Caco-2 (cell line): ENCODE measurements around the gene ARHGAP19. TPM values are rescaled to one million over a fixed set of nuclear protein-coding genes. Genes with fewer than 3 reads are reported as not detected.

Experiments used
- BruUV-seq: library from RNA; stranded (reverse); fragments of 400-500 nt; replicated peaks from 2 replicates; lab custom pipeline; 2021; lab: Mats Ljungman, UMichigan
- CTCF ChIA-PET: fragments of 300-600 bp; sonication (Branson Sonifier 250); formaldehyde crosslinking; loops from one replicate; lab custom pipeline; 2022; ENCODE audit warnings: antibody characterized with exemption; lab: Charles Lee
- POLR2A ChIA-PET: fragments of 300-600 bp; sonication (Branson Sonifier 250); formaldehyde crosslinking; loops from one replicate; lab custom pipeline; 2022; ENCODE audit warnings: antibody characterized with exemption; lab: Charles Lee
- DNase-seq, 2 experiments: peaks; one replicate each; pipeline versions ENCODE4 v3.0.0 to v3.0.0-alpha.2; 2020 to 2022
- H3K27me3 ChIP-seq: replicated peaks from 2 replicates; pipeline ENCODE4 v1.6.0; 2011; ENCODE audit warnings: low read length; ENCODE audit not compliant: control insufficient read depth, insufficient read depth
- H3K36me3 ChIP-seq: 2 replicates; pipeline ENCODE4 v1.5.1; 2011; ENCODE audit warnings: low read length; ENCODE audit not compliant: control insufficient read depth, insufficient read depth
- H3K4me1 ChIP-seq: fragments of 250-450 bp; sonication (Bioruptor Pico); 2 replicates; pipeline ENCODE4 v1.5.1; 2020; ENCODE audit warnings: mild to moderate bottlenecking
- H3K4me3 ChIP-seq: 2 replicates; pipeline ENCODE4 v1.5.1; 2011; ENCODE audit warnings: low read depth, mild to moderate bottlenecking, control low read depth, low read length
- H3K9me3 ChIP-seq: fragments of 250-450 bp; sonication (Bioruptor Pico); 2 replicates; pipeline ENCODE4 v1.5.1; 2020; ENCODE audit warnings: mild to moderate bottlenecking, moderate library complexity
- H3K27ac Mint-ChIP-seq: one replicate; pipeline ENCODE4 v1.8.0; 2022; ENCODE audit warnings: mixed read lengths; ENCODE audit not compliant: unreplicated experiment
- H3K27me3 Mint-ChIP-seq: one replicate; pipeline ENCODE4 v1.8.0; 2022; ENCODE audit warnings: mixed read lengths; ENCODE audit not compliant: insufficient read depth, unreplicated experiment
- H3K36me3 Mint-ChIP-seq: one replicate; pipeline ENCODE4 v1.8.0; 2022; ENCODE audit warnings: mild to moderate bottlenecking, mixed read lengths; ENCODE audit not compliant: insufficient read depth, unreplicated experiment
- H3K4me1 Mint-ChIP-seq: one replicate; pipeline ENCODE4 v1.8.0; 2022; ENCODE audit warnings: low read depth, mixed read lengths; ENCODE audit not compliant: unreplicated experiment
- H3K4me3 Mint-ChIP-seq: one replicate; pipeline ENCODE4 v1.8.0; 2022; ENCODE audit warnings: mild to moderate bottlenecking, moderate library complexity, mixed read lengths; ENCODE audit not compliant: unreplicated experiment
- H3K9me3 Mint-ChIP-seq: one replicate; pipeline ENCODE4 v1.8.0; 2022; ENCODE audit warnings: mixed read lengths; ENCODE audit not compliant: unreplicated experiment
- CTCF ChIP-seq, 2 experiments: fragments of 200-600 bp in 1 of 2; IDR thresholded peaks; 1 replicate in 1 of 2; 2 replicates in 1 of 2; pipeline versions ENCODE4 v1.5.1 to v1.8.0; 2011 to 2022; ENCODE audit warnings: antibody characterized with exemption in 1 of 2, control low read depth in 1 of 2, inconsistent platforms in 1 of 2, low read depth in 1 of 2, low read length in 1 of 2, mild to moderate bottlenecking in 1 of 2, moderate library complexity in 1 of 2; ENCODE audit not compliant: insufficient read depth in 1 of 2, severe bottlenecking in 1 of 2, unreplicated experiment in 1 of 2
- intact Hi-C: fragments of 100-400 bp; cut with micrococcal nuclease; formaldehyde crosslinking; loops from one replicate; pipeline ENCODE4 v1.10.0; 2022; ENCODE audit not compliant: unreplicated experiment
- total RNA-seq: library from RNA; stranded (reverse); gene quantifications from 2 replicates; pipeline ENCODE4 v1.2.3, GENCODE V29; 2022

ARHGAP19 gene
- total RNA-seq, 1 experiment from 2014 or later = 13.9 TPM

DNA sequence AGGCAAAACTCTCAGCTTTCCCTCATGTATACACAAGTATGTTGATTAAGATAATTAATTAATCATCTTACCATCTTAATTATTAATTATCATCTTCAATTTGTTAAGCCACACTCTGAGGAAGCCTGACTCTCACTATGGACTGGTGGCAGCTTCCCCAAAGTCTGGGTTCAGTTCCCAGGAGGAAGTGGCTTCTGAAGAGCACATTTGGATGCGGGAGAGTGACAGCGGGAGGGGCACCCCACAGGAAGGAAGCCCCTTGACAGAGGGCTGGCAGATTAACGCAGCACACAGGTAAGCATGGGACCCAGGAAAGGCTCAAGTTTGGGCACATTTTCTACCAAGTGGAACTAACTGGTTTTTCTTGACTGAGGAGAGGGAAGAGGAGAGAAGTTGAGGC is 93.3 kb downstream of the ARHGAP19 start:
- H3K4me1 ChIP-seq = no peaks in the 10 kb centered on the region
- Mint-ChIP-seq H3K4me3 (no peak overlapping the region), H3K9me3 (no peaks in the 10 kb centered on the region), H3K27me3 (peaks cover 7% of the 10 kb centered on the region), H3K27ac (no peak overlapping the region), H3K4me1 (no peaks in the 10 kb centered on the region), H3K36me3 (no peaks in the 10 kb centered on the region)
- intact Hi-C loops = loop anchor here (5.0 kb wide), 1 partner anchor 127 kb away; no protein-coding TSS in a partner anchor
- H3K27me3 ChIP-seq = no peaks in the 10 kb centered on the region
- H3K9me3 ChIP-seq = no peaks in the 10 kb centered on the region
- no peak overlapping the region for H3K4me3 ChIP-seq
- no peak for DNase-seq
- ChIA-PET CTCF (interaction anchor here (3.4 kb wide), 1 partner anchor 126 kb away, joined by 18 read pairs; no protein-coding TSS in a partner anchor), POLR2A (no interaction called here)
- no TSS peak for BruUV-seq
- no peak for TF ChIP-seq CTCF (IDR thresholded peaks at IDR 0.05; ENCODE audit: insufficient read depth in 1 of 2, low read depth in 1 of 2, low read length in 1 of 2, severe bottlenecking in 1 of 2, unreplicated experiment in 1 of 2)
- no peaks in the 10 kb centered on the region for H3K36me3 ChIP-seq

- intact Hi-C loops = loop anchor here (5.0 kb wide), 1 partner anchor 125 kb away; no protein-coding TSS in a partner anchor
These were observed 95.4 kb downstream of the ARHGAP19 start for GRCh38 chr10:97197030-97197500.

More at GRCh38 chr10:97197030-97197500, 95.4 kb downstream of the ARHGAP19 start:
- Mint-ChIP-seq H3K27me3 (peaks cover 4% of the 10 kb centered on the region), H3K27ac (no peak overlapping the region), H3K9me3 (no peaks in the 10 kb centered on the region), H3K4me3 (no peak overlapping the region), H3K36me3 (no peaks in the 10 kb centered on the region), H3K4me1 (no peaks in the 10 kb centered on the region)
- no peaks in the 10 kb centered on the region for H3K36me3 ChIP-seq
- CTCF ChIA-PET = interaction anchor here (0.7 to 3.4 kb wide), 8 partner anchors 9 to 138 kb away, joined by 3 to 18 read pairs (median 4); no protein-coding TSS in a partner anchor
- POLR2A ChIA-PET = no interaction called here
- no peak for DNase-seq
- no peak overlapping the region for H3K4me3 ChIP-seq
- BruUV-seq = no TSS peak
- TF ChIP-seq CTCF (IDR thresholded peaks at IDR 0.05; ENCODE audit: insufficient read depth in 1 of 2, low read depth in 1 of 2, low read length in 1 of 2, severe bottlenecking in 1 of 2, unreplicated experiment in 1 of 2) = no peak
- no peaks in the 10 kb centered on the region for H3K27me3 ChIP-seq
- H3K9me3 ChIP-seq = no peaks in the 10 kb centered on the region
- H3K4me1 ChIP-seq = no peaks in the 10 kb centered on the region
